ENCODE measurements around the gene GPBP1L1.

The GPBP1L1 gene

DNA sequence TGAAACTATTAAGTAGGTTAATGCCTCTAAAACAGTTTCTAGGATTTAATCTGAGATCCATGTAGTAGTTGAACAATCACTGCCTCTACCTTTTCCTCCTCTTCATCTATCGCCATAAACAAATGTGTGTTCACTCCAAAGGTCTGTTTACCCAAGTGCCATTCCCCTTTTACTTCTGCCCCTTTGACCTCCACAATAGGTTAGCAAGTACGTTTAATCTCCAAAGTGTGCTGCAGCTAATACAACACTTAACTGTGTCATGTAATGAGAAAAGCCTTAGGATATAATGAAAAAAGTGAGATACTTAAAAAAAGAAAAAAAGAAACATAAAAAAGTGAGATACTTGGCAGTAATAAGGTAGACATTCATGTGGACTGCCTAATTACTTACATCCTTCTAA lies 28.2 kb downstream of the GPBP1L1 start:
- TF ChIP-seq CTCF (IDR thresholded peaks at IDR 0.05; ENCODE audit: low read depth, low read length), result no peak
- no peak overlapping the region for H3K4me3 ChIP-seq (ENCODE audit: low read depth, low read length)
- in situ Hi-C loops (cut with HindIII; ENCODE audit: low sequenced_read_pairs), result no loop called here
- no peak for DNase-seq (ENCODE audit: low read depth, low spot score)

DNA sequence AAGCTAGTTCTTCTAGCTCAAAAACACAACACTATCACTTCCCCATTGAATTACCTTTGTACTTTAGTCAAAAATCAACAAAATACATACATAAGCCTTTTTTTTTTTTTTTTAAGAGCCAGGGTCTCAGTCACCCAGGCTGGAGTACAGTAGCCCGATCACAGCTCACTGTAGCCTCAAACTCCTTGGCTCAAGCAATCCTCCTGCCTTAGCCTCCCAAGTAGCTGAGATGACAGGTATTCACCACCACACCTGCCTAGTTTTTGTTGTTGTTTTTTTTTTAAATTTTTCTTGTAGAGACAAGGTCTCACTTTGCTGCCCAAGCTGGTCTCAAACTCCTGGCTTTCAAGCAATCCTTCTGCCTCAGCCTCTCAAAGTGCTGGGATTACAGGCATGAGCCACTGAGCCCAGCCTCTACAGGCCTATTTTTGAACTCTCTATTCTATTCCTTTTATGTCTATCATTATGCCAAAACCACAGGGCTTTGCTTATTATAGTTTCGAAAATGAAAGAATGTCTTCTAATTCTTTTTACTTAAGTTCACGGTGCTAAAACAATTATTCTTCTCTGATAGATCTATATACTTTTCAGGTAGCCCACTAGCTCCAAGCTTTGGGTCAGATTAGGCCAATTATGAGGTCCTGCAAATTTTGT lies 29.6 kb downstream of the GPBP1L1 start:
- H3K4me3 ChIP-seq (ENCODE audit: low read depth, low read length), result no peak overlapping the region
- in situ Hi-C loops (cut with HindIII; ENCODE audit: low sequenced_read_pairs), result no loop called here
- DNase-seq (ENCODE audit: low read depth, low spot score), result no peak
- TF ChIP-seq CTCF (IDR thresholded peaks at IDR 0.05; ENCODE audit: low read depth, low read length), result no peak

- in situ Hi-C loops (cut with HindIII; ENCODE audit: low sequenced_read_pairs), result no loop called here
- no peak for DNase-seq (ENCODE audit: low read depth, low spot score)
- no peak overlapping the region for H3K4me3 ChIP-seq (ENCODE audit: low read depth, low read length)
- TF ChIP-seq CTCF (IDR thresholded peaks at IDR 0.05; ENCODE audit: low read depth, low read length), result no peak
Observed at GRCh38 chr1:45654540-45655280, 31.6 kb downstream of the GPBP1L1 start.

DNA sequence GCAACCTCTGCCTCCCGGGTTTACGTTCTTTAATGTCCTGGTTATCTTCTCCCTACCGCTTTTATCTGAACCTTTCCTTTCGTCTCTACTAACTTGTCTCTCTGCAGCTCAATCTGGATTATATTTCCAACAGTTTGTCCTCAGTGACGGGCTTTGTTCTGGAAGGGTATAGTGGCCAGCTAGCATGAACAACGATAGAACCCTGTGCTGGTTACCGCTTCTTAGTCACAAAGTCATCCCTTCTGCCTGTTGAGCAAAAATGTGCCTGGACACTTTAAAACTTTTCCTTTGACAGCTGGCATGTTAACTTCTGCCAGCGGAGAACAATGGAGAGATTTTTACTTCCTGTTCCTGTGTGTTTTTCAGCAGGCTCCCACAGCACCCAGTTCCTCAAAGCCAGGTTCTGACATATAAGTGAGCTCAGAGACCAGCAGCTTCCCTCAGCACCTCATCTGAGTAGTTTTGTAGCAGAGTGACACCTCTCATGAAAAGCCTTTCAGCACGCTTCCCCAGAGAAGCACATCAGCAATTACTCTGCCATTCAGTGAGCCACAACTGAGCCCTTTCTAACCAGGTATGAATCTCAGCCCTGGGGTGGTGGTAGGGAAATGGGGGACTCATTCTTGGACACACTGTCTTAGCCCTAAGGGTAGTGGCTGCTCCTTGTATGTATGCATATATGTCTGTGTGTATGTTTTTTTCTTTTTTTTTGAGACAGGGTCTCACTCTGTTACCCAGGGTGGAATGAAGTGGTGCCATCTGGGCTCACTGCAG lies 38.9 kb downstream of the GPBP1L1 start:
- TF ChIP-seq CTCF (IDR thresholded peaks at IDR 0.05; ENCODE audit: low read depth, low read length), result no peak
- H3K4me3 ChIP-seq (ENCODE audit: low read depth, low read length), result no peak overlapping the region
- no peak for DNase-seq (ENCODE audit: low read depth, low spot score)
- in situ Hi-C loops (cut with HindIII; ENCODE audit: low sequenced_read_pairs), result no loop called here

DNA sequence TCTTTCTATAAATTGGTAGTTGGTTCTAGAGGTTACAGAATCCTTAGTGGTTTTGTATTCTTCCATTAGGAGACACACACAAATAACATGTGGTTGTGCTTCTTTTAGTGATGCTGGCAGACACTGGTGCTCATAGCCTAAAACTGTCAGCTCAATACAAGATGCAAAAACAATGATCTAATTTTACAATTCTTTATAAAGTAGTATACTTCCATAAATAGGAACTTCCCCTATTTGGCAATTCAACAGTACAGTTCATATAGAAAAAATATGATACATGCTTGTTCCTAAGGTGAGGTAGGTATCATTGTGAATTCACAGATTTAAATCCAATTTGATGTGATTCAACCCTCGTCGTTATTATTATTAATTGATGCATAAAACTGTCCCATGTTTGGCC lies 41.7 kb downstream of the GPBP1L1 start:
- no peak for TF ChIP-seq CTCF (IDR thresholded peaks at IDR 0.05; ENCODE audit: low read depth, low read length)

GRCh38 chr1:45643978-45644377 lies 42.4 kb downstream of the GPBP1L1 start:
- TF ChIP-seq CTCF (IDR thresholded peaks at IDR 0.05; ENCODE audit: low read depth, low read length), result no peak
- DNase-seq (ENCODE audit: low read depth, low spot score), result no peak
- H3K4me3 ChIP-seq (ENCODE audit: low read depth, low read length), result no peak overlapping the region
- in situ Hi-C loops (cut with HindIII; ENCODE audit: low sequenced_read_pairs), result no loop called here

More for the DNA sequence above, 41.7 kb downstream of the GPBP1L1 start:
- DNase-seq (ENCODE audit: low read depth, low spot score), result no peak
- no peak overlapping the region for H3K4me3 ChIP-seq (ENCODE audit: low read depth, low read length)
- in situ Hi-C loops (cut with HindIII; ENCODE audit: low sequenced_read_pairs), result no loop called here

Measured in astrocyte of the spinal cord (primary cell).